Activated B cell treated with CpG ODN at 0.5 μM for 24 hours (primary cell): ENCODE data around the gene GJC3. TPM values are rescaled to one million over a fixed set of nuclear protein-coding genes. Genes with fewer than 3 reads are reported as not detected.

Source experiments
- ATAC-seq: fragments of 200-7000 bp; cut with Tn5 transposase; one replicate; pipeline ENCODE4 v1.10.0; 2021; ENCODE audit warnings: low read depth, mild to moderate bottlenecking, moderate library complexity
- CTCF ChIA-PET: fragments of 350-600 bp; sonication (Branson Sonifier 250); formaldehyde crosslinking; loops from one replicate; lab custom pipeline; 2021; ENCODE audit warnings: antibody characterized with exemption; lab: Charles Lee
- POLR2A ChIA-PET: fragments of 350-600 bp; sonication (Branson Sonifier 250); formaldehyde crosslinking; loops from one replicate; lab custom pipeline; 2021; ENCODE audit warnings: antibody characterized with exemption; lab: Charles Lee
- DNase-seq: peaks from one replicate; pipeline ENCODE4 v3.0.0; 2022
- H3K27ac Mint-ChIP-seq: one replicate; pipeline ENCODE4 v1.8.0; 2020; ENCODE audit warnings: mixed read lengths
- H3K27me3 Mint-ChIP-seq: one replicate; pipeline ENCODE4 v1.8.0; 2021; ENCODE audit warnings: mixed read lengths
- H3K36me3 Mint-ChIP-seq: one replicate; pipeline ENCODE4 v1.8.0; 2021; ENCODE audit warnings: low read depth, mixed read lengths
- H3K4me1 Mint-ChIP-seq: one replicate; pipeline ENCODE4 v1.8.0; 2021; ENCODE audit warnings: mixed read lengths
- H3K4me3 Mint-ChIP-seq: one replicate; pipeline ENCODE4 v1.8.0; 2020; ENCODE audit warnings: mild to moderate bottlenecking, mixed read lengths
- H3K9me3 Mint-ChIP-seq: one replicate; pipeline ENCODE4 v1.8.0; 2020; ENCODE audit warnings: mixed read lengths
- CTCF ChIP-seq: fragments of 200-600 bp; IDR thresholded peaks from one replicate; pipeline ENCODE4 v1.8.0; 2022; ENCODE audit warnings: antibody characterized with exemption, mild to moderate bottlenecking
- intact Hi-C: fragments of 100-400 bp; cut with micrococcal nuclease; formaldehyde crosslinking; loops from one replicate; pipeline ENCODE4 v1.15.1; 2024
- total RNA-seq: library from RNA; stranded (reverse); gene quantifications from 2 replicates; pipeline ENCODE4 v1.2.3, GENCODE V29; 2022

Gene GJC3
- total RNA-seq, 1 donor from 2014 or later, result not detected

GRCh38 chr7:99899830-99900519 is 29.4 kb downstream of the GJC3 start:
- intact Hi-C loops, result no loop called here
- ChIA-PET CTCF (no interaction called here), POLR2A (no interaction called here)
- no peak for ATAC-seq
- Mint-ChIP-seq H3K9me3 (no peaks in the 10 kb centered on the region), H3K36me3 (peaks cover 62% of the 10 kb centered on the region), H3K4me3 (no peak overlapping the region), H3K4me1 (peaks cover 13% of the 10 kb centered on the region), H3K27me3 (no peaks in the 10 kb centered on the region), H3K27ac (no peak overlapping the region)
- no peak for TF ChIP-seq CTCF
- DNase-seq, result no peak

- no peaks in the 10 kb centered on the region for H3K27me3 Mint-ChIP-seq
- intact Hi-C loops, result no loop called here
- H3K4me1 Mint-ChIP-seq, result peaks cover 13% of the 10 kb centered on the region
- ChIA-PET CTCF (no interaction called here), POLR2A (no interaction called here)
- DNase-seq, result no peak
- peaks cover 54% of the 10 kb centered on the region for H3K36me3 Mint-ChIP-seq
- TF ChIP-seq CTCF, result no peak
- no peak overlapping the region for H3K4me3 Mint-ChIP-seq
- H3K27ac Mint-ChIP-seq, result no peak overlapping the region
- no peak for ATAC-seq
- no peaks in the 10 kb centered on the region for H3K9me3 Mint-ChIP-seq
These were observed 30.6 kb downstream of the GJC3 start for GRCh38 chr7:99898836-99899235.

- ChIA-PET POLR2A (no interaction called here), CTCF (no interaction called here)
- Mint-ChIP-seq H3K27ac (no peak overlapping the region), H3K4me1 (peaks cover 13% of the 10 kb centered on the region), H3K4me3 (no peak overlapping the region), H3K36me3 (peaks cover 45% of the 10 kb centered on the region), H3K27me3 (no peaks in the 10 kb centered on the region), H3K9me3 (no peaks in the 10 kb centered on the region)
- DNase-seq (no peak), ATAC-seq (no peak)
- intact Hi-C loops, result no loop called here
- TF ChIP-seq CTCF, result no peak
These were observed 31.4 kb downstream of the GJC3 start for GRCh38 chr7:99898023-99898357.

GRCh38 chr7:99897322-99898022 is 31.9 kb downstream of the GJC3 start:
- peak; percentile 21 for ATAC-seq
- Mint-ChIP-seq H3K36me3 (peaks cover 42% of the 10 kb centered on the region), H3K4me1 (peaks cover 13% of the 10 kb centered on the region), H3K27me3 (no peaks in the 10 kb centered on the region), H3K4me3 (no peak overlapping the region), H3K9me3 (no peaks in the 10 kb centered on the region), H3K27ac (peak overlapping the region; percentile 27)
- intact Hi-C loops, result no loop called here
- POLR2A ChIA-PET, result no interaction called here
- DNase-seq, result no peak
- CTCF ChIA-PET, result no interaction called here
- TF ChIP-seq CTCF, result no peak

GRCh38 chr7:99894738-99895137 is 34.7 kb downstream of the GJC3 start:
- CTCF ChIA-PET, result no interaction called here
- POLR2A ChIA-PET, result no interaction called here
- TF ChIP-seq CTCF, result no peak
- no peak for ATAC-seq
- Mint-ChIP-seq H3K4me3 (no peak overlapping the region), H3K9me3 (peaks cover 7% of the 10 kb centered on the region), H3K27me3 (no peaks in the 10 kb centered on the region), H3K36me3 (peaks cover 43% of the 10 kb centered on the region), H3K27ac (no peak overlapping the region), H3K4me1 (peaks cover 13% of the 10 kb centered on the region)
- intact Hi-C loops, result no loop called here
- DNase-seq, result no peak
